Stimulated activated naive CD4-positive, alpha-beta T cell (primary cell): ENCODE results near the gene CLDN2.
"Not testable (repeated sequence)": the region's sequence is repeated elsewhere in the genome, so short reads cannot be mapped to it uniquely, and the experiment has no call there.

Experiments used
- DNase-seq, 6 experiments: peaks; one replicate each; lab custom pipeline; 2025; lab: John Stamatoyannopoulos, UW

CLDN2 gene

DNA sequence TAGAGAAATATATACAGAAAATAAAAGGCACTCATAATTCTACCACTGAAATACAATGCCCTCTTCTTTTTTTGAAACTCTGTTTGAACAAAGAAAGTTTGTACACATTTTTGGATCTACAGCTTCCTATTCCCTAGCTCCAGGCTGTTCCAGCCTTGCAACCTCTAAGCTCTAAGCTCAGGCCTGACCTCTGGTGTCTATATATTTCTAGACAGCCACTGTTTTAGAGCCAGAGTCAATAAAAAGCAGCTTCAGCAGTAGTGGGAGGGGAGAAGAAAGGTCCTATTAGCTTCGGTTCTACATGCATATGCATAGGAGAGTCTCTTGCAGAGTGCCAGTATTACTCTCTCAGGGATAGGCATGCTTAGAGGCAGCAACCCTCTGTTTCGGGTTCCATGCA lies 39.7 kb downstream of the CLDN2 start:
- no peak for DNase-seq

- DNase-seq, result no peak
Measured at GRCh38 chrX:106963111-106963510, 42.9 kb downstream of the CLDN2 start.

- DNase-seq, result no peak
Measured at GRCh38 chrX:106964290-106964689, 44.1 kb downstream of the CLDN2 start.

GRCh38 chrX:106966547-106966946 lies 46.3 kb downstream of the CLDN2 start:
- not testable (repeated sequence) for DNase-seq

DNA sequence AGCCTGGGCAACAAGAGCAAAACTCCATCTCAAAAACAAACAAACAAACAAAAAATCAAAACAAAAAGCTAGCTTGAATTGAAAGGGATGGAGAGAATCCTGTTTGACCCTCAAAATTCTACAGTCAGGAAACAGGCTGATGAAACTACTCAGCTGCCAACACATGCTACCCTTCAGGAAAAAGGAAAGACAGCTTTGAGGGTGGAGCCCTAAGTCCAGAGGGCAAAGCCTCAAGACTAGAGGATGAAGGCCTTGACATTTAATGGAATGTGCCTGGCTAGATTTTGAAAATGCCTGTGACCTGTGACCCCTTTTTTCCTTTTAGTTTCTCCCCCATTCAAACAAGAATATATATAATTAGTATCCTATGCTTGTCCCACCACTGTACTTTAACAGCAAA lies 52.7 kb downstream of the CLDN2 start:
- DNase-seq, result no peak

DNA sequence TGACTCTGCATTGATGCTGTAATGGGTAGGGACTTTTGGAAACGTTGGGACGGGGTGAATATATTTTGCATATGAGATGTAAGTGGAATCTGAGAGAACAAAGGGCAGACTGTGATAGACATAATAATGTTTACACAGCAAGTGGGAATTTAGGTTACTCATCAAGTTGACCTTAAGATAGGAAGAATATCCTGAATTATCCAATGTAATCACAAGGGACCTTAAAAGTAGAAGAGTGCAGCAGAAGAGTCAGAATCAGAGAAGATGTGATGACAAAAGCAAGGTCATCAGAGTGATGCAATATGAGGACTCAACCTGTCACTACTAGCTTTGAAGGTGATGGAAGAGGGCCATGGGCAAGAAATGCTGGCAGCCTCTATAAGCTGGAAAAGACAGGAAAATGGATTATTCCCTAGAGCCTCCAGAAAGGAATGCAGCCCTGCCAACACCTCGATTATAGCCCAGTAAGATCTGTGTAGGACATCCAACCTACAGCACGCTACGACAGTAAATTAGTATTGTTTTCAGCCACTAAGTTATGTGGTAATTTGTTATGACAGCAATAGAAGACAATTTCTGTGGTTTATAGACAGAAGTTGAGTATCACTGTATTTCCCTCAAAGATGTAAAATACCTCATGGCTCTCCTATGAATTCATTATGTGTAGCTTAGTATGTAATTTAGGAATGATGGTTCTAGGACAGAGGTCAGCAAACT lies 53.4 kb downstream of the CLDN2 start:
- DNase-seq, result no peak

DNA sequence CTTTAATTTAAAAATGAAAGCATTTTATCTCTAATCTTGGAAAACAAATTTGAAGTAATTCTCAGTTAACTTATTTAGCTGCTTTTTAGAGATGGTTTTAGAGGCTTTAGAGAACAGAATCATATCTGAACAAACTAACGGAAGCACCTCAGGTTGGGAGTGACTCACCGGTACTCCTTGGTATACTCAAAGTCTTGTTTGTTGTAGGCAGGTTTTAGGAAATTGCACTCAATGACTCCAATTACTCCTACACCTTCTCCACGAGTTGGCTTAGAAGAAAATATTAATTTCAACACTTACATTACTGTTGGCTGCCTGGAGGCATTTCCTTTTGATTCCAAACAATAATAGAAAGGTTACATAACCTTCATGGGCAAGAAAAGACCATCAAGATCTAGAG lies 56.2 kb downstream of the CLDN2 start:
- no peak for DNase-seq
